Measurements from ENCODE around the gene GALK1. TPM values are rescaled to one million over a fixed set of nuclear protein-coding genes. Genes with fewer than 3 reads are reported as not detected.

The GALK1 gene
- total and polyA plus RNA-seq, 2 of the 13 experiments (the other 11 are each of a cell fraction or from before 2014, with no cell fraction given): 59.9 to 93.6 TPM

GRCh38 chr17:75754378-75755204, 10.4 kb downstream of the GALK1 start (continued):
- TF ChIP-seq ZBED4 (CRISPR knock-in tag; IDR thresholded peaks at IDR 0.05; ENCODE audit: borderline replicate concordance): peak; percentile 57; the same call in 1 of the 2 replicates
- TF ChIP-seq REPIN1 (CRISPR knock-in tag; IDR thresholded peaks at IDR 0.05; ENCODE audit: borderline replicate concordance, low read depth): peak; percentile 33; the same call in 1 of the 2 replicates
- TF ChIP-seq ZNF740 (CRISPR knock-in tag; IDR thresholded peaks at IDR 0.05): no peak
- TF ChIP-seq ZNF34 (CRISPR knock-in tag; IDR thresholded peaks at IDR 0.05; ENCODE audit: borderline replicate concordance): no peak
- TF ChIP-seq HMG20B (CRISPR knock-in tag; conservative IDR thresholded peaks at IDR 0.05): no peak
- peak; percentile 45; the same call in 1 of the 2 replicates for TF ChIP-seq ZNF362 (CRISPR knock-in tag; IDR thresholded peaks at IDR 0.05; ENCODE audit: borderline replicate concordance)
- no peak; the same call in 1 of the 2 replicates for TF ChIP-seq ZBTB8A (CRISPR knock-in tag; IDR thresholded peaks at IDR 0.05; ENCODE audit: borderline replicate concordance, low read depth)
- peak; percentile 64 for TF ChIP-seq ZNF317 (CRISPR knock-in tag; IDR thresholded peaks at IDR 0.05)
- TF ChIP-seq ZNF616 (CRISPR knock-in tag; IDR thresholded peaks at IDR 0.05; ENCODE audit: low read depth): peak; percentile 97
- TF ChIP-seq ZSCAN20 (CRISPR knock-in tag; IDR thresholded peaks at IDR 0.05; ENCODE audit: borderline replicate concordance): 0 out of 2 replicates have a peak, but pooled peaks have one; percentile 21
- TF ChIP-seq ZNF367 (CRISPR knock-in tag; IDR thresholded peaks at IDR 0.05; ENCODE audit: borderline replicate concordance): no peak
- 0 out of 2 replicates have a peak, but pooled peaks have one; percentile 62 for TF ChIP-seq FOXC1 (CRISPR knock-in tag; IDR thresholded peaks at IDR 0.05; ENCODE audit: borderline replicate concordance)
- TF ChIP-seq CCAR2 (optimal IDR thresholded peaks at IDR 0.05; ENCODE audit: low read depth, low read length): no peak
- TF ChIP-seq NFIB (CRISPR knock-in tag; IDR thresholded peaks at IDR 0.05; ENCODE audit: borderline replicate concordance): peak; percentile 89
- no peak for TF ChIP-seq MED8 (CRISPR knock-in tag; IDR thresholded peaks at IDR 0.05; ENCODE audit: insufficient replicate concordance)
- TF ChIP-seq E2F5 (CRISPR knock-in tag; conservative IDR thresholded peaks at IDR 0.05): no peak
- peak; percentile 89 for TF ChIP-seq ZBTB7A (CRISPR knock-in tag; IDR thresholded peaks at IDR 0.05)
- TF ChIP-seq ZNF563 (CRISPR knock-in tag; IDR thresholded peaks at IDR 0.05): peak; percentile 48; the same call in 1 of the 2 replicates
- TF ChIP-seq ZNF784 (CRISPR knock-in tag; IDR thresholded peaks at IDR 0.05; ENCODE audit: borderline replicate concordance): no peak; the same call in 1 of the 2 replicates
- no peak for TF ChIP-seq ZNF160 (CRISPR knock-in tag; IDR thresholded peaks at IDR 0.05)
- TF ChIP-seq CEBPG (CRISPR knock-in tag; IDR thresholded peaks at IDR 0.05): no peak
- 0 out of 2 replicates have a peak, but pooled peaks have one; percentile 9 for TF ChIP-seq NKX3-1 (CRISPR knock-in tag; IDR thresholded peaks at IDR 0.05)

All from HepG2 (cell line).